ENCODE measurements around the gene ITPRIPL2. TPM values are rescaled to one million over a fixed set of nuclear protein-coding genes. Genes with fewer than 3 reads are reported as not detected.
A peak's percentile ranks its signal among the peaks of the same experiment; 100 is the strongest.

Gene ITPRIPL2
- total RNA-seq, 1 donor from 2014 or later: 29.2 TPM

DNA sequence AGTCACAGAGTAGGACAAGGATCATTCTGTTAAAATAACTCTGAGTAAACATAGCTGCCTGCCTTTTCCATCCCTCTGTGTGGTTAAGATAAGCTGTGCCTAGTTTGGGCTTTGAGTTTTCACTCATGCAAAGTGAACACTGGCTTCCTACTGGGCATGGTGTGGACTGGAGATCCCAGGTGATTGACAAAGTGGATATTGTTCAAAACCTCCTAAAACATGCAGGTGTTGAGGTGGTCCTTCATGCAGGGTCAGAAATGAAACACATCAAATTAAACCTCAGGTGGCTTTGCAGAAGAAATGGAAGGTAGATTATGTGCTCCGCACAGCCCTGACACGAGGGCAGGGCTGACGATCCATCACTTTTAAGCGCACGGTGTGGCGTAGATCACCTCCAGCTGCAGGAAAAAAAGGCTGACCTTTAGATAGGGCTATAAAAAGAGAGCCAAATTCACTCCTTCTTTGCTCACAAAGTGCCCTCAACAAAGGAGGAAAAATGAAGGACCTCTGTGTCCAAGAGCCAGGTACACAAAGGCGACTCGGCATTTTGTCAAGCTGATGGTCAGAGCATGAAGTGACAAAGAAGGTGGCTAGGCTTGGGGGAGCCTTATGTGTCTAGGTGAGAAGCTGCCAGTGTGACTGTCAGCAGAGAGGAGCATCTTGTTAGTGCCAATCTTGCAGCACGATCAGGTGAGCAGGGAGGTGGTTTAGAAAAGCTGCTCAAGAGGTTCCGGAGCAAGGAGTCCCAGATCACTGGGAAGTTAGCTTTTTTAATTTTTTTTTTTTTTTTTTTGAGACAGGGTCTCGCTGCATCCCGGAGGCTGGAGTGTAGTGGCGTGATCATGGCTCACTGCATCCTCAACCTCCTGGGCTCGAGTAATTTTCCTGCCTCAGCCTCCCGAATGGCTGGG lies 19.9 kb upstream of the ITPRIPL2 start:
- no peak for ATAC-seq

DNA sequence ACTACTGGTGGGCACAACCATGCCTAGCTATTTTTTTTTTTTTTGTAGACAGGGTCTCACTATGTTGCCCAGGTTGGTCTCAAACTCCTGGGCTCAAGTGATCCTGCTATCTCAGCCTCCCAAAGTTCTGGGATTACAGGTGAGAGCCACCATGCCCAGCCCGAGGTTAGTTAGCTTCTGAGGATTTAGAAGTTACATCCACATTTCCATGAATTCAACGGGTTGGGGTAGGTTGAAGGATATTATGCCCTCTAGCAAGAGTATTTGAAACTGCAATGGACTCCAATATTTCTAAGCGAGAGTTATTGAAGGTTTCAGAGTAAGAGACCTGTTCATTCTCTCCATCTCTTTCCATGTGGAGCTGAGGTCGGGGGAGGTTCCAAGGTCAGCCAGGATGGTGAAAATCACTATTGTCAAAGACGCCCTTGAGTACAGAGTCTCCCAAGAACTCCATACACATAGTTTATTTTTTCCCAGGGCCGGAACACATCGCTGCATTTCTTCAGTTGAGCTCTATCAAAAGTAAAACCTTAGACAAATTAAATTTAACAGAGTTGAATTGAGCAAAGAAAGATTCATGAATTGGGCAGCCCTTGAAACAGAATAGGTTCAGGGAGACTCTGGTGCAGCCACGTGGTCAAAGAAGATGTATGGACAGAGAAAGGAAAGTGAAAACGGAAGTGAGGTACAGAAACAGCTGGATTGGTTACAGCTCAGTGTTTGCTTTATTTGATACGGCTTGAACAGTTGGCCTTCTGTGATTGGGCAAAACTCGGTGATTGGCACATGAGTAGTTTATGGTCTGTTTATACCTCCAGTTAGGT lies 19.0 kb upstream of the ITPRIPL2 start:
- ATAC-seq: peak; percentile 62

DNA sequence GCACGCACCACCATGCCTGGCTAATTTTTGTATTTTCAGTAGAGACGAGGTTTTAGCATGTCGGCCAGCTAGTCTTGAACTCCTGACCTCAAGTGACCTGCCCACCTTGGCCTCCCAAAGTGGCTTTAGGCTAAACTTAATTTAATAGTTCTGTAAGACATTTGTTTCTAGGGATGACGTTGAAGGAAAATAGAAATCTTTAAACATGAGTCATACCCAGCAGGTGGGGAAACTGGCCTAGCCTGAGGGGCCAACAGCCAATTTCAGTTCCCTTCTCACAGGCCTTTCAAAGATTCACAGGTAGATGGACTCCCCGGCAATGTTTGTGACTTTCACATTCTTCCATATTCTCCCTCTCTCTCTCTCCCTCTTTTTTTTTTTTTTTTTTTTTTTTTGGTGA lies 18.1 kb upstream of the ITPRIPL2 start:
- no peak for ATAC-seq

DNA sequence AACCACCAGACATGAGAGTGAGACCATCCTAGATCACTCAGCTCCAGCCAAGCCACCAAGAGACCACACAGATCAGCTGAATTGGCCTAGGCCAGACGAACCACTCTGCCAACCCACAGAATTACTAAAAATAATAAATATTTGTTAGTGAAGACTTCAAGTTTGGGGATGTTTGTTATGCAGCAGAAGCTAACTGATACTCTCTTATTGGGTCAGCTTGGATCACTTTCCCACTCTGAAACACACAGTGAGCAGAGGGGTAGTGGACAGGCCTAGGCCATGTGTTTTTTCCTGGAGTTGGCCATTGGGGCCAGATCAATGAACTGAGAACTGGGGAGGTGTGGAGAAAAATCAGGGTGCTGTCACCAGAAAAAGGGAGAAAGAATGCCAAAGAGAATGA lies 15.6 kb upstream of the ITPRIPL2 start:
- no peak for ATAC-seq

DNA sequence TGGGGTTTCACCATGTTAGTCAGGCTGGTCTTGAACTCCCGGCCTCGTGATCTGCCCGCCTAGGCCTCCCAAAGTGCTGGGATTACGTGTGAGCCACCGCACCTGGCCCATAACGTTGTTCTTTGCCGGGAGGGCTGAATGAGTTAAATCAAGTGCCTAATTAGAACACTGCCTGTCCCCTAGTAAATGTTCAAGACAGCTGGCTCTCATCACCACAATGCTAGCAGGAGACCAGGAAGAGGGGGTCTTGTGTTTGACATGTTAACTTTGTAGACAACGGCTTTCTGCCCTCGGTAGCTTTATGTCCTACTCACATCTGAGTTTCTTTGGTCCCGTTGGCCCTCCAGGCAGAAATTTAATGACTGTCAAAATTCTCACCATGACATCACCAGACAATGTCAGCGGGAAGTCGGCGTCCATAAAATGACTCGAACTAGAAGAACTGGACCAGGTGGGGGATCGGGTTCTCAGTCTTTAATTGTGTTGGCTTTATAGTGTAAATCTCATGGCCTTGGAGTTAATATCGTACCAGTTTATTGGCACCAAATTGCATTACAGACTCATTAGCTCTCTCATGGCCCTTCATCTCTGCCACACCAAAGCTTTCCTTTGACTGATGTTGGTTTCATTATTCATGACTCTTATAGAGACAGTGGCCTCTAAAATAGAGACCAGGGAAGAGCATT lies 11.4 kb upstream of the ITPRIPL2 start:
- peak; percentile 75 for ATAC-seq

DNA sequence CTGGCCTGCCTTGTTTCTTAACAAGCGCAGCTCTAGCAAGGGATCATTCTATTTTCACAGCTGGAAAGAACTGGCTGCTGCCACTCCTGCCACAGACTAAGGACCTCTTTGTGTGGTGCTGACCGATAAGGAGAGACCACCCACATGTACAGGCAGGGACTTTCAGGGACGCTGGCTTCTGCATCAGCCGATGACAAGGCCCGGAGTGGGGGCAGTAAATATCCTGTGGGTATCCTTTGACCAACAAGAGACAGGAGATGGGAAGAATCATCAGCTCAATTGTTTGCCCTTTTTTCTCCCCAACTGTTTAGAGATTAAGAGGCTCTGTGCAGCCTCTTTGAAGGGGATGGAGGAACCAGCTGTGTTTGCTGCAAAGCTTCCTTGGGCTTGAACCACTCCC lies 9.2 kb upstream of the ITPRIPL2 start:
- no peak for ATAC-seq

DNA sequence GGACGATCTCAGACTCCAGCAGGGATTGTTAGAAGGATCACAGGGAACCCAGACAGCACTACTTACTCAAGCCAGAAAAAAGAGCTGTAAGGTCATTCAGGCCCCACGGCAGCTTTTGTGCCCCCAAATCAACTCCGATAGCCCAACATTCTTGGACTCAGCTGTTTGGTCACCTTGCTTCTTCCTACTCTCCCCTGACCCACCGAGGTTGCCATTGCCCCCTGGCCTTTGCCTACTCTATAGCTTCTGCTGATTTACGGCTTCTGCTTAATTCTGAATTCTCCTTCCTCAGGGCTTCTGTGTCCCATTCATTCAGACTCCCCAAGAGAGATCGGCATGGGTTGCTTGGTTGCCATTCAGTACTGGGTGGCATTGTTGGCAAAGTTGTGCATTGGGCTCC lies 8.6 kb upstream of the ITPRIPL2 start:
- no peak for ATAC-seq

DNA sequence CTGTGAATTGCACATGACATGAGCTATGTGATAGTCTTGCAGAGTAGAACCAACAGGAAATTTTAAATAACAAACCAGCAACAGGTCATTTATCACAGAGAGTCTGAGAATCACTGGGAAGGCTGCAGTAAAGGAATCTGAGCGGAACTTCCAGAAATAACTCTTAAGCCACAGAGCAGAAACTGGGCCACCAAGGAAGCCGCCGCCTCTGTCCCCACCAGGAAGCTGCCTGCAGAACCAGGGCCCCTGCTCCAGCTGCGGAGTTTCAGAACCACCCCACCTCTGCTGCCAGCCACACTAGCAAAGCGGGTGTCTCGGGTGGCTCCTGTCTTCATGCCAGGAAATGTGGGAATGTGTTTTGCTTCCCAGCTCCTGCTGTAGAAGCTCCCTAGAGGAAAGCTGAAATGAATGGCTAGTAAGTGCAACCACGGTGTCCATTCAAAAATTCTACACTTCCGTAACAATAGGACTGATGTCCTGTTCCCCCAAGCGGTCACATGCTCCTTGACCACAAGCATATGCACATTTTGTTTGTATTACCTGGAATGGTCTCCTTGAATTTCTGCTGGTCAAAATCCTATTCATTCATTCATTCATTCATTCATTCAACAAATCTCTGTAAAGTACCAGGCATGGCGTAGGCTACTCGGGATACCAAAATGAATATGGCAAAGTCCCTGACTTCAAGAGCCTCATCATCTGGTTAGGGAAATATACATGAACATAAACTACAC lies 7.7 kb upstream of the ITPRIPL2 start:
- ATAC-seq: no peak

DNA sequence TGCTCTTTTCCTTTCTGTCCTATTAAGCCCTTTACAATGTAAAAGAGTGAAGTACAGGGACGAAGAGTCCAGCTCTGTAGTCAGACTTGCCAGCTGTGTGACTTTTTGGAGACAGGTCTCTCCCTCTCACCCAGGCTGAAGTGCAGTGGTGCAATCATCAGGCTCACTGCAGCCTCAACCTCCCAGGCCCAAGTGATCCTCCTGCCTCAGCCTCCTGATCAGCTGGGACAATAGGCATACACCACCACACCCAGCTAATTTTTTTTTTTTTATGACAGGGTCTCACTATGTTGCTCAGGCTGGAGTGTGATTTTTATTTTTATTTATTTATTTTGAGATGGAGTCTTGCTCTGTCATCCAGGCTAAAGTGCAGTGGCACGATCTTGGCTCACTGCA lies 7.1 kb upstream of the ITPRIPL2 start:
- no peak for ATAC-seq

DNA sequence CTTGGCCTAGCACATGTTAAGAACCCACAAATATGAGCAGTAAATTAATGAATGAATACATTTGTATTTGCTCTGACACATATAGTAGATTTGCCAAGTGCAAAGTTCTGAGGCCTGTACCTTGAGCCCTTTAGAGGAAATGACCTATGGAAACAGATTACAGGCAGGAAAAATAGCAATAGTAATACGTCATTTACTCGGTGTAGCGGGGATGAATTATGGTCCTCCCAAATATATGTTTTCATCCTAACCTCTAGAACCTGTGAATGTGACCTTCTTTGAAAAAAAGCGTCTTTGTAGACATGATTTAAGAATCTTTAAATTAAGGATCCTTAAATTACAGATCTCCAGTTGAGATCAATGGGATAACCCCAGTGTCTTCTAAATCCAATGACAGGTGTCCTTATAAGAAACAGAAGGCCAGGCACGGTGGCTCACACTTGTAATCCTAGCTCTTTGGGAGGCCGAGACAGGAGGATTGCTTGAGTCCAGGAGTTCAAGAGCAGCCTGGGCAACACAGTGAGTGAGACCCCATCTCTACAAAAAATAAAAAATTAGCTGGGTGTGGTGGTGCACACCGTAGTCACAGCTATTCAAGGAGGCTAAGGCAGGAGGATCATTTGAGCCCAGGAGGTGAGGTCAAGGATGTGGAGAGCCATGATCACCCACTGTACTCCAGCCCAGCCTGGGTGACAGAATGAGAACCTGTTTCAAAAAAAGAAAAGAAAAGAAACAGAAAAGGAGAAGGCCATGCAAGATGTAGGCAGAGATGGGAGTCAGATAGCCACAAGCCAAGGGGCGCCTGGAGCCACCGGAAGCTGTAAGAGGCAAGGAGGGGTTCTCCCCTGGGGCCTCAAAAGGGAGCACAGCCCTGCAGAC lies 5.1 kb upstream of the ITPRIPL2 start:
- ATAC-seq: no peak

DNA sequence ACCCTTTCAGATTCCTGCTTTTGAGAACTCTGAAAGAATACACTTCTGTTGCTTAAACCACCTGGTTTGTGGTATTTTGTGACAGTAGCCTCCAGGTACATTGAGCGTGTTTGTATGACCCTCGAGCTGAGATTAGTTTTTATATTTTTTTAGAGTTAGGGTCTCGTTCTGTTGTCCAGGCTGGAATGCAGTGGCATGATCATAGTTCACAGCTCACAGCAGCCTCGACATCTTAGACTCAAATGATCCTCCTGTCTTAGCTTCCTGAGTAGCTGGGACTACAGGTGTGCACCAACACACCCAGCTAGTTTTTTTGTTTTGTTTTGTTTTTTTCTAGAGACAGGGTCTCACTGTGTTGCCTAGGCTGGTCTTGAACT lies 4.5 kb upstream of the ITPRIPL2 start:
- no peak for ATAC-seq

DNA sequence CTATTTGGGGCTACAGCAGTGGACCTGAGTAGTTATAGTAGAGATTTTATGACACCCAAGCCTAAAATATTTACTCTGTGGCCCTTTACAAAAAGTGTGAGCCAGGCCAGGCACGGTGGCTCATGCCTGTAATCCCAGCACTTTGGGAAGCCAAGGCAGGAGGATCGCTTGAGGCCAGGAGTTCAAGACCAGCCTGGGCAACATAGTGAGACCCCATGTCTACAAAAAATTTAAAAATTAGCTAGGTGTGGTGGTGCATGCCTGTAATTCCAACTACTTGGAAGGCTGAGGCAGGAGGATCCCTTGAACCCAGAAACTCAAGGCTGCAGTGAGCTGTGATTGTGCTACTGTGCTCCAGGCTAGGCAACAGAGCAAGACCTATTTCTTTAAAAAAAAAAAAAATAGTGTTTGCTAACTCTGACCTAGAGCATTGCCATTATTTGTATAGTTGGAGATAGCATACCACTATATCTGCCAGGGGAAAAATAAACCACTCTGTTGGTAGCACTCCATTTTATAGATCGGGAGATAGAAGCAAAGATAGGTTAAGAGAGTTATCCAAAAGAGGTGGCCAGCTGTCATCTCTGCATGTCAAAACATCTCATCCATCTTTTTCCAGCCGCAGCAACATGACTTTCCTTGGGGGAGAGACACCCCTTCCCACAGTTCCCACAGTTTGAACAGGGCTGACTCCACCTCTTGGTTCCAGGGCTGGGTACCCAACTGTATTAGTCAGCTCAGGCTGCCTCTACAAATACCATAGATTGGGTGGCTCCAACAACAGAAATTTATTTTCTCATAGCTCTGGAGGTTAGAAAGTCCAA lies 3.0 kb upstream of the ITPRIPL2 start:
- ATAC-seq: no peak

DNA sequence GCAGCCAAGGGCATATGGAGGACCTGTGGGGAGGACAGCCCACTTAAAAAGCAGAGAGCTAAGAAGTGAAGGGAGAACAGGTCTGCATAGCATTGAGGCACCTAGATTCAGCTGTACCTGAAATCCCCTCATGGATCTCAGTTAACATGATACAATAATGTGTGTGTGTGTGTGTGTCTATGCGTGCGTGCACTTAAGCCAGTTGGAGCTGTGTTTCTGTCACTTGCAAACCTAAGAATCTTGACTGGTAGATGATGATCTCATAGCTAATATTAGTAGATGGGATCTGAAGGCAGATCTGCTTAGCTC lies 1.7 kb upstream of the ITPRIPL2 start:
- no peak for ATAC-seq

DNA sequence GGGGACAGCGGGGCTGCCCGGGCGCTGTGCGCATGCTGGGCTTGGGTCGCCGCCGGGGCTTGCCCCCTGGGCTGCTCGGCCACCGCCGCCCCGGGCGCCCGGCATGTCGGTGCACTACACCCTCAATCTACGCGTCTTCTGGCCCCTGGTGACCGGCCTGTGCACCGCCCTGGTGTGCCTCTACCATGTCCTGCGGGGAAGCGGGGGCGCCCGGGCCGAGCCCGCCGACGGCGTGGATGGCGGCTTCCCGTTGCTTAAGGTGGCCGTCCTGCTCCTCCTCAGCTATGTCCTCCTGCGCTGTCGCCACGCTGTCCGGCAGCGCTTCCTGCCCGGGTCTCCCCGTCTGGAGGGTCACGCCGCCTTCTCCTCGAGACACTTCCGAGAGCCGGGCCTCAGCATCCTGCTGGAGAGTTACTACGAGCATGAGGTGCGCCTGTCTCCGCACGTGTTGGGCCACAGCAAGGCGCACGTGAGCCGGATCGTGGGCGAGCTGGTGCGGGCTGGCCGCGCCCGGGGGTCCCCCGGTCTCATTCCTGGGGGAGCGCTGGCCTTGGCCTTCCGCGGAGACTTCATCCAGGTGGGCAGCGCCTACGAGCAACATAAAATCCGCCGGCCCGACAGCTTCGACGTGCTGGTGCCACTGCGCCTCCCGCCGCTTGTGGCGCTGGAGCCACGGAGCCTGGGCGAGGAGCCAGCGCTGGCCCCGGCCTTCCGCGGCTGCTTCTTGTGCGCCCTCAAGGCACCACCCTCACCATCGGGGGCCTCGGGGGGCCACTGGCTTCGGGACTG lies 789 bp downstream of the ITPRIPL2 start:
- peak; percentile 58 for ATAC-seq

DNA sequence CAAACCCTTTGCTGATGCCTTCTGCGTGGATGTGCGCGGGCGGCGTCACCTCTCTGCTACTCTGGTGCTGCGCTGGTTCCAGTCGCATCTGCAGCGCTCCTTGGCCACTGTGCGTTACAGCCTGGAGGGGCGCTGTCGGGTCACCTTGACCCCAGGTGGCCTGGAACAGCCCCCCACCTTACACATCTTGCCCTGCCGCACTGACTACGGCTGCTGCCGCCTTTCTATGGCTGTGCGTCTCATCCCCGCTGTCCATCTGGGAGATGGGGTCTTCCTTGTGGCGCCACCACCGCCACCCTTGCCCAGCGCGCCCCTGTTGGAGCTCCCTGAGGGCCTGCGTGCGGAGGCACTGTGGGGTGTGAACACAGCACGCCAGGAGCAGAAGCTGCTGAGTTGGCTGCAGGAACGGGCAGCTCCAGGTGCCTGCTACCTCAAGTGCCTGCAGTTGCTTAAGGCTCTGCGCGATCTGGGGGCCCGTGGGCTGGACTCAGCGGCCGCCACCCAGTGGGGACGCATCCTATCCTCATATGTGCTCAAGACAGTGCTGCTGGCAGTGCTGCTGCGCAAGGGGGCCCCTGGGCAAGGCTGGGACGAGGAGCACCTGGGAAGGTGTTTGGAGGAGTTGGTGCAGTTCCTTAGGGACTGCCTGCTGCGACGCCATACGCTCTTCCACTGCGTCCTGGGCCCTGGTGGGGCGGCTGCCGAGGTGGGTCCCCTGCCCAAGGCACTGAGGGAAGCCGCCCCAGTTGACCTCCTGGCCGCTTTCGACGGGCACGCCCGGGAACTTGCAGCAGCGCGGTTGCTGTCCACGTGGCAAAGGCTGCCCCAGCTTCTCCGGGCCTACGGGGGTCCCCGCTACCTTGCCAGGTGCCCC lies 1.6 kb downstream of the ITPRIPL2 start:
- ATAC-seq: peak; percentile 26

DNA sequence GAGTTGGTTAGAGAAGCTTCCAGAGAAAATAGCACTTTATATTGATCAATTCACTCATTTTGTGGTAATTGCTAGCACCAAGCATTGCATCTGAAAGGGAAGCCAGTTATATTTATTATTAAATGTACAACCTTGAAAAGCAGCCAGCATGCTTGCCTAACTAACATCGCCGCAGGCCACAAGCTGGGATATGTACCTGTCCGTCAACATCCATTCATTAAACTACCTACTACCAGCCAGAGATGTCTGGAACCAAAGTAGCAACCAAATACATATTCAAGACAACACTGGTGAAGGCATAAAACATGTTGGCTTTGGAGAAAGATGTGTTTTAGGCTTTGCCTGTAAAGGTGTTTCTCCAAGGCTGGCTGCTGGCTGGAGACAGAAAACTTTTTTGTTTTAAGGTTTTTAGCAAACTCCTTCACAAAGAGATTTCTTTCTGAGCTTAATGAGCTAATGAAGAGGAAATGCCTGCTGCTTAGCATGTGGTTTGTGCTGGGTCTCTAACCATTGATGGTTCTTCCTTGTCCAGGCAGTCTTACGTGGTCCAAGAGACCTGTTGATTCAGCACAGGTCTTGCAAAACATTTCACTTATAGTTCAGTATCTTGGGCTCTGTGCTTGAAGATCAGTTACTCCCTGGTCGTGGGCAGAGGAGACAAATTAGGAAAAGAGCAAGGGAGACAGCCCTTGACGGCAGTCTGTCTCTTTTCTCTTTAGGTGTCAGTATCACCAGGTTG lies 3.1 kb downstream of the ITPRIPL2 start:
- no peak for ATAC-seq

DNA sequence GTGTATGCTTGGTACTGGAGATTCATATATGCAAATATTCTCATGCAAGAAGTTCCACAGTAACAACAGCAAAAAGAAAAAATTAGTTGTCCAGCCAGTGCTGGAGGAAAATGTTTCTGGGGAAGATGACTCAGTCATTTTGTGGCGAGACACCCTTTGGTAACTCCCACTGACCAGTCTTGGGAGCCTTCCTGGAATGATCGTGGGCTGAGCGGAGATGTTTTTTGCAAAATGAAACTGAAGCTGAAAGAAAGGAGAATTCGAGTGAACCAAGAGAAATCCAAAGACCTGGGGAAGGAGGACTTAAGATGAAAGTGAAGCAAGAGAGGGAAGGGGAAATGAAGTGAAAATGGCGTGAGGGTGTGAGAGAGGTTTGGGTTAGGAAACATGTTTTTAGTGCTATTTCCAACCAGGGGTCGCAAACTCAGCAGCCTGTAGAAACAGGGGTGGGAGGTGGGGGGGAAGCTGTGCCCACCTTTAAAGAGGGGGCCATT lies 5.2 kb downstream of the ITPRIPL2 start:
- ATAC-seq: no peak

DNA sequence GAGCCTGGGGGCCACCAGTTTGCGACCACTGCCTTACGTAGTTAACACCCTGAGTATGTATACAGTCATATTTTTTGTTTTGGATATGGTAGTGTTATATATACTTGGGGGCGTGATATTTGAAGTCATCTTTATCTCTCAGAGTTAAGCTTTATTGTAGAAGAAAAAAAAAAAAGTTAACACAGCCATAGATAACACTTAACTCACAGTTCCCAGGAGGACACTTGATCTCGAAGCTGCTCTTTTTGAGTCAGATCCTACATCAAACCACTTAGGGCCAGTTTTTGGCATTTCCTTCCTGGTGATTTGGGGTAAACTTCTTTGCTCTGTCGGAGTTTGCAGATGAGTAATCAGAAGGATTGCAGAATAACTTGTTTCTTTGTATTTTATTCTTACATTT lies 5.8 kb downstream of the ITPRIPL2 start:
- ATAC-seq: no peak

All from esophagus mucosa (tissue), 1 donor.